HPDE6-E6E7 (cell line): ENCODE data around the gene MYH11.
A peak's percentile ranks its signal among the peaks of the same experiment; 100 is the strongest.

ENCODE experiments used
- DNase-seq: peaks from one replicate; pipeline ENCODE4 v3.0.0; 2011; ENCODE audit warnings: missing footprints; ENCODE audit errors: extremely low spot score

Gene MYH11

DNA sequence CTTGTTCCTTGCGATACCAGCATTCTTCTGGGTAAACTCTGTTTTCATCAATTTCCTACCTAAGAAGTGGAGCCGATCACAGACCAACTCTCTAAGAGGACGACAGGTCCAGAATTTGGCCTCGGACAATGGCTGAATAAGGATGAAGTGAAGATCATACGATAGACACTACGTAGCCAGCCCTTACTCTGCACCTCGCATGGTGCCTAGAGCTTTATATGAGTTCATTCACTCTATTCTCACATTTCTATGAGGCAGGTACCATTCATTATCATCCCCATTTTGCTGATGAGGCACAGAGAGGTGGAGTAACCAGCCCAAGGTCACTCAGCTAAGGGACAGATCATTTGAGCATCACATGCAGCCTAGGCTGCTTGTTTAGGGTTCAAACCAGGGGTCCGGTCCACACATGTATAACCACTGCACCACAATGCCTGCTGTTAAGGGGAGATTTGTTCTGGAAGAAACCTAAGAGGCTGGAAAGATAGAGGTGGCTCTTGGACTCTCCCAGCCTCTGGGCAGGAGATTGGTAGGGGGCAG, 78.6 kb downstream of the MYH11 start:
- no peak for DNase-seq

DNA sequence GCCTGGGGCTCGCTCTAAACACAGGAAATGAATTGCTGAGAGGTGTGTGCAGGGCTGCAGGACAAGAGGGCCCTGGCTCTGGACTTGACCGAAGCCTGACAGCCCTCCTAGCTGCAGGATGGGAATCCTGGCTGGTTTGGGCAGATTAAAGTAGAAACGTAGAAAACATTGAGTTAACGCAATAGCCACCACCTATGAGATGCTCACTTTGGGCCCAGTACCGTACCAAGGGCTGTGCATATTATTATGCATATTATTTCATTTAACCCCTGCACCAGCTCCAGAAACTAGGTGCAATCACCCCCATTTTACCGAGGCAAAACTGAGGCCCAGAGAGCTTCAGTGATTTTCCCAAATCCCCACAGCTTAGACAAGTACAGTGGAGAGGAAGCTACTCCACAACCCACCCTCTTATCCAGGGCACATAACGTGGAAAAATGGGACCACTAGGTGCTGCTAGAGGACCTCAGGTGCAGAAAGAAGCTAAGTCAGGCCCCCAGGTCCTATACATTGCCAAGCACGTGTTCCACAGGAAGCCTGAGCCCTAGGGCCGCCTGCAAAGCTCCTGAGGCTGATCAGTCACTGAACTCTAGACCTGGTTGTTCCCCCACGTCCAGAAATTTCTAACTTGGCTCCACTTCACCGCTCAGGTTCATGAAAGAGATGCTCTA, 79.2 kb downstream of the MYH11 start:
- DNase-seq = peak; percentile 26

DNA sequence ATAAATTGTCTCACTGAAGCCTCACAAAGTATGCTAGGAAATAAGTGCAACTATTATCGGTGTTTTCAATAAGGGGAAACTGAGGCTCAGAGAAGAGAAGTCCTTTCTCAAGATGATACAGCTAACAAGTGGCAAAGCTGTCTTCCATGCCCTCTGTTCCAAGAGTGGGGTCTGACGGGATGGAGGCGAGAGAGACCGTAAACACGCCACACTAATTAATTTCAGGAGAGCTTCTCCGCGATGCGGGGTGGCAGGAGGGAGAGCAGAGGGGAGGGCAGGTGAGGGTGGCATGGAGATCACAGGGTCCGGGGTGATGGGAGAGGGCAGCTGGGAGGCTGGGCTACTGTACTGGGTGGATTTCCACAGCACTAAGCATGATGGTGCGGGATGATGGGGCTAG, 80.3 kb downstream of the MYH11 start:
- DNase-seq = no peak

DNA sequence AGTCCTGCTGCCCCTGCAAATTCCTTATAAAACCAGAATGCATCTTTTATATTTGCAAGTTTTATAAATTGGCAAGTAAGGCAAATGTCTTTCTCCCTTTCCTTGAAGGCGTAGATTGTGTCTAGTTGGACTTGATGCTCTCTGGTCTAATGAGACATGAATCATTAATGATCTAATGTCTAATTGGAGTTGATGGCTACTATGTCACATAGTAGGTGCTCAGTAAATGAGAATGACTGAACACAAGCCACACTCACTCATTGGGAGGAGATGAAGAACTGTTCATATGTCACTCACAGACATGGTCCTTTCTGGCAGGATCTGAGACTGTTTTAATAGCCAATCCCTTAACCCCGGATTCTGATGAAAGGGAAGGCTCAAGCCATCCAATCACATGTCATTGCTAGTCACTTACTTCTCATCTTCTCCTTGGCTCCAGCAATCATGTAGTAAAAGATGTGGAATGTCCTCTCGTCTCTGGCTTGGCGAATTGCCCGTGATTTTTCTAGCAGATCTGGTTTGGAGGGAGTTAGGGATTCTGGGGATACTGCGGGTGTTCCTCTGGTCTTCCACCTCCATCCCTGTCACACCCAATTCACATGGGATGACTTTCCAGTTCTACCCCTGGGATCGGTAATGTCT, 81.0 kb downstream of the MYH11 start:
- DNase-seq = no peak

DNA sequence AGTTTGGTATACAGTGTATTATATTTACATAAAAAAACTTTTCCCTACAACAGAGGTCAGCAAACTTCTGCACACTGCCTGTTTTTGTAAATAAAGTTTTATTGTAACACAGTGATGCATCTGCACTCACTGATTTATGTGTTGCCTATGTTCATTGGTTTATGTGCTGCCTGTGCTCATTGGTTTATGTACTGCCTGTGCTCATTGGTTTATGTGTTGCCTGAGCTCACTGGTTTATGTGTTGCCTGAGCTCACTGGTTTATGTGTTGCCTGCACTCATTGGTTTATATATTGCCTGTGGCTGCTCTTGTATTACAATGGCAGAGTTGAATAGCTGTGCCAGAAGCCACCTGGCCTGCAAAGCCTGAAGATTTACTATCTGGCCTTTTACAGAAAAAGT, 81.6 kb downstream of the MYH11 start:
- no peak for DNase-seq

DNA sequence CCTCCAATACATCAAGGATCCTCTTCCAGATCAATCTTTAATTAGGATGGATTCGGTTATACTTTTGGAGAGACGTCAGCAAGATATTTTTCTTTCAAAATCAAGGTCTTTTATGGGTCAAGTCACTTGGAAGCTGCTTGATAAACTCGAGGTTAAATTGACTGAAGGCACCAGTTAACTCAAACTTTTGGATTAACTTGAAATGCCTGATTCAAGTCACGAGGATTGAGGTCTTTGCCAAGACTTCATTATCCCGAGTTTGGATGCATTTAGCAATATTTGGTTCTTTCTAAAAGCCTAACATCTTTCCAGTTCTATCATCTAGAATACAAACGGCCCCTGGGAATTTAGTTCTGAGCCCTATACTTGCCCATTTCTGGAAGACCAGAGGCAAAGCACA, 82.9 kb downstream of the MYH11 start:
- DNase-seq = no peak

DNA sequence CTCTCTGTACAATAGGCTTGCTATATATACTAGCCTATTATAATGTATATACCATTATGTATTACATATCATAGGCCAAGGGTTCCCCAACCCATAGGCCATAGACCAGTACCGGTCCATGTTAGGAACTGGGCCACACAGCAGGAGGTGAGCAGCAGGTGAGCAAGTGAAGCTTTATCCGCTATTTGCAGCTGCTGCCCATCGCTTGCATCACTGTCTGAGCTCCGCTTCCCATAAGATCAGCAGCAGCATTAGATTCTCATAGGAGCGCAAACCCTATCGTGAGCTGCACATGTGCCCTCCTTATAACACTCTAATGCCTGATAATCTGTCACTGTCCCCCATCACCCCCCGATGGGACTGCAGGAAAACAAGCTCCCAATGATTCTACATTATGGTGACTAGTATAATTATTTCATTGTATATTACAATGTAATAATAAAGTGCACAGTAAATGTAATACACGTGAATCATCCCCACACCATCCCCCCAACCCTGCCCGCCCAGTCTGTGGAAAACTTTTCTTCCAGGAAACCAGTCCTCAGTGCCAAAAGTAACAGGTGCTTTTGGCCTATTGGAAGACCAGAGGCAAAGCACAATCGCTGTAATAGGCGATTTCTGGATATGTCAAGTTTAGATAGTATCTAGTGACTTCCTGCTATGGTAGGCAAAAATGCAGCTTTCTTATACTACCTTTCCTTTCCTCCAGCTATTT, 84.1 kb downstream of the MYH11 start:
- no peak for DNase-seq

DNA sequence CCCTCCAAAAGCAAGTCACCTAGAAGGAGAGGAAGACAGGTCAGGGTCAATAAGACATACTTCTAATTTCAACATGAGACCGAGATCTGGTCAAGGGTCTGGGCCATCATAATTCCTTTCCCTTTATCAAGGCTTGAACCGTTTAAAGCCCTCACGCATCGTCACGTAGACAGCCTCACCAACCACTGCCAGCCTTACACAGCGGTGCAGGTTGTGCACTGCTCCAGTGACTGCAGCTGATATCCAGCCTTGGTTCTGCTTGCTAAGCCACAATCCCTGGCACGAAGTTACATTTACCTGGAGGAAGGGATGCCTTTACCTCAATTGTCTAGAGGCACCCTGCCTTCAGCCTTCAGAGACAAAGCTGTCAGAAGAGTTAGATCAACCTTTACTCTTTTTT, 85.1 kb downstream of the MYH11 start:
- DNase-seq = no peak

DNA sequence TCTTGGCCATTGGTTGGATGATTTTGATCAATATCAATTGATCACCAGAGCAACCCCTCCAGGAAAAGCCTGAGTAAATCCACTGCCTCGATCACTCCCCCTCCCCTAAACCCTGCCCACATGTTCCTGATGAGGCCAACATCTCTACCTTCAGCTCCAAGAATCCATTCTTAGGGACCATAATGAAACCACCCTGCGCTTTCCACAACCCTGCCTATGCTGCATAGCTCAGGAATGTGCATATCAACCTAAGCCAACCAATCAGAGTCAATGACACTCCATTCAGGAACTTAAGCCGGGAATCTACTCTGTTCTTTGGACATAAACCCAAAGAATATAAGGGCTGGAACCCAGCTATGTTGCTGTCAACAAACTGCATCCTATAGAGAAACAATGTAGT, 86.3 kb downstream of the MYH11 start:
- no peak for DNase-seq

DNA sequence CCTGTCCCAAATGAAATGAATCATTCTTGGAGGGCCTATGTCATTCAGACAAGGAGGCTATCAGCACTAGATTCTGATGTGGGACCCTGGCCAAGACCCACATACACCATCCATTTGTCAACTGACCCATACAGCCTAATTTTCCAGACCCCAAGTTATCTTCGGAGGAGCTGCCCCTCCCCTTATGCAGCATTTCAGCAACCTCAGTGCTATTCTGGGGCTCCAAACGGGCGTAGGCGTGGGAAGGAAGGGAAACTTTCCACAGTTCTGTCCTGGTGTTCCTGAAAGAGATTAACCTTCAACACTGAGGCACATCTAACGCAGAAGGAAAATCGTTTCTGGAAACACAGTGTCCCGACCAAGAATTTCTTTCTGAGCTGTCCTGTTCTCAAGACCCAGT, 86.7 kb downstream of the MYH11 start:
- DNase-seq = no peak

DNA sequence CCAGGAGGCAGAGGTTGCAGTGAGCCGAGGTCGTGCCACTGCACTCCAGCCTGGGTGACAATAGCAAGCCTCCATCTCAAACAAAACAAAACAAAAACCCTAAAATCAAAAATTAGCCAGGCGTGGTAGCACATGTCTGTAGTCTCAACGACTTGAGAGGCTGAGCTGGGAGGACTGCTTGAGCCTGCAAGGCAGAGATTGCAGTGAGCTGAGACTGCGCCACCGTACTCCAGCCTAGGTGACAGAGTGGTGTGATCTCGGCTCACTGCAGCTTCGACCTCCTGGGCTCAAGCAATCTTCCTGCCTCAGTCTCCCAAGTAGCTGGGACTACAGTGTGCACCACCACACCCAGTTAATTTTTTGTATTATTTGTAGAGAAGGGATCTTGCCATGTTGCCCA, 87.6 kb downstream of the MYH11 start:
- DNase-seq = no peak

DNA sequence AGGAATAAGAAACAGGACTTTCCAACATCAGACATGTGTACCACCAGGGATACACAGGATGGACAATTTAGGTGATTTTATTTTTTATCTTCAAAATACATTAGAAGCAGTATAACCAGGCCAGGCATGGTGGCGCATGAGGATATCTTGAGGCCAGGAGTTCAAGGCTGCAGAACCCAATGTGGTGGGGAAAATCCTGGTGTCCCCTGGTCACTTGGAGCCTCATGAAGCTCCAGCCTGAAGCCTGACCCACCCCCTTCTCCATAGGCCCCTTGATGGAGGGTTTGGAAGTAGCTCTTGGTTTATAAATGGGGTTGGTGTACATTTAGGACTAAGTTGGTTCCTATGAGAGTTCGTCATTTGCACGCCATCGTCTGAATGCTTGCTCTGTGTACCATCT, 88.6 kb downstream of the MYH11 start:
- no peak for DNase-seq

DNA sequence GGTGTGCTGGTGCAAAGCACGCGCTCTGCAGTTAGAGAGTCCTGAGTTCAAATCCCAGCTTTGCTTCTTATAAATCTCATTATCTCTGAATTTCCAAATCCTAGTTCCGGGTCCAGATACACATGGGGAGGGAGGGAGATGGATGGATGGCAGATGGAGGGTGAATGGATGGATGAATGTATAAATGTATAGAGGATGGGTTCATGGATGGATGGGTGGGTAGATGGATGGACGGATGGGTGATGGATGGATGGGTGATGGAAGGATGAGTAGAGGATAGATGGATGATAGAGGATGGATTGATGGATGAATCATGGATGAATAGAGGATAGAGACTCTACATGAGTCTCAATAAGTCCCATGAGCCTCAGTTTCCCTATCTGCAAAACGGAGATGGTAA, 89.9 kb downstream of the MYH11 start:
- no peak for DNase-seq

DNA sequence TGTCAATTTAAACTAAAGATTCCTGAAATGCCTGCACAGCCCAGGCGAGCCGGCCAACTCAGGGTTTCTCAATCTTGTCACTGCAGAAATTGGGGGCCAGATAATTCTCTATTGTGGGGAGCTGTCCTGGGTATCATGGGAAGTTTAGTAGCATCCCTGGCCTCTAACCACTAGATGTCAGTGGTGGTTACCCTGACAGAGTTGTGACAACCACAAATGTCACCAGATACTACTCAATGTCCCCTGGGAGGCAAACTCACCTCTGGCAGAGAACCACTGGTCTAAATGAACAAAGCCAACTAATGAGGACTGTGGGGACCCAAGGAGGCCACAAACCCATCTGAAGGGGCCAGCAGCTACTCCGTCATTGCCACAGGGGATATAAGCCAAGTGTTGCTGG, 90.9 kb downstream of the MYH11 start:
- DNase-seq = peak; percentile 17

DNA sequence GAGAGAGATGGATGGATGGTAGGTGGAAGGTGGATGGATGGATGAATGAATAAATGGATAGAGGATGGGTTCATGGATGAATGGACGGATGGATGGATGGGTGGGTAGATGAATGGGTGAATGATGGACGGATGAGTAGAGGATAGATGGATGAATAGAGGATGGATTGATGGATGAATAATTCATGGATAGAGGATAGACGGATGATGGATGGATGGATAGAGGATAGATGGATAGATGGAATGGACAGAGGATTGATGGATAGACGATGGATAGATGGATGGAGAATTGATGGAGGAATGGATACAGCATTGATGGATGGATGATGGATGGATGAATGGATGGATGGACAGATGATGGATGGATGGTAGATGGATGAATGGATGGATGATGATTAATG, 91.7 kb downstream of the MYH11 start:
- no peak for DNase-seq

DNA sequence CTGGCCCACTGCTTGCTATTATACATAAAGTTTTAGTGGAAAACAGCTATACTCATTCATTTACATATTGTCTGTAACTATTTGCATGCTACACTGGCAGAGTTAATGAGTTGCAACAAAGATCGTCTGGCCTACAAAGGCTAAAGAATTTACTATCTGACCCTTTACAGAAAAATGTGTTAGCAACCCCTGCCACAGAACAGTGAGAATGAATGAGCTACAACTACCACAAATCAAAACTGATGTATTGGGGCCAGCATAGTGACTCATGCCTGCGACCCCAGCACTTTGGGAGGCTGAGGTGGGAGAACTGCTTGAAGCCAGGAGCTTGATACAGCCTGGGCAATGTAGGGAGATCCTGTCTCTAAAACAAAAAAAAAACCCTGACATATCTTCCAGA, 92.7 kb downstream of the MYH11 start:
- DNase-seq = no peak

DNA sequence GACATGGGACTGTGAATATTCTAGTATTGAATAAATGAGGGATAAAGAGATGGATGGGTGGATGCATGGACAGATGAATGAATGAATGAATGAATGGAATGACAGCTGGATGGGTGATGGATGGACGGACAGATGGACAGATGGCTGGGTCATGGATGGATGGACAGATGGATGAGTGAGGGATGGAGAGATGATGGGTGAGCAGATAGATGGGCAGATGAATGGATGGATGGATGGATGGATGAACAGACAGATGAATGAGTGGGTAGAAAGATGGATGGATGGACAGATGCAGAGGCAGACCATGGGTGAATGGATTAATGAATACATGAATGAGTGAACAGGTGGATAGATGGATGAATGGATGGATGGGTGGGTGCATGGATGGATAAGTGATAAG, 96.7 kb downstream of the MYH11 start:
- DNase-seq = no peak

DNA sequence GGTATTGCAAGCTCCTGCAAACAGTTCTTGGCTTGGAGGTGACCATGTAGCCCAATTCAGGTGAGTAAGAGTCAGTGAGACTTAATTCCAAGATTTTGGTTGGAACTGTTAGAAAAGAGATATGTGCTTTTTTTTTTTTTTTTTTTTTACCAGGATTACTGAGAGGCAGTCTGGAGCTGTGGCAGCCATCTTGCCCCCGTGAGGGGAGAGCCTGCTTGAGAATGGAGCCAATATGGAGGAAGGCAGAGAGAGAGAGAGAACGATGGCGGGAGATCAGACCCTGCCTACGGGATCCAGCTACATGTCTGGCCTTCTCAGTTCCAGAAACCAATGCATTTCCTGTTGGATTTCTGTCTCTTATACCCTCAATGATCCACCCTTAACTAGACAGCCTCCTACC, 97.8 kb downstream of the MYH11 start:
- DNase-seq = no peak

DNA sequence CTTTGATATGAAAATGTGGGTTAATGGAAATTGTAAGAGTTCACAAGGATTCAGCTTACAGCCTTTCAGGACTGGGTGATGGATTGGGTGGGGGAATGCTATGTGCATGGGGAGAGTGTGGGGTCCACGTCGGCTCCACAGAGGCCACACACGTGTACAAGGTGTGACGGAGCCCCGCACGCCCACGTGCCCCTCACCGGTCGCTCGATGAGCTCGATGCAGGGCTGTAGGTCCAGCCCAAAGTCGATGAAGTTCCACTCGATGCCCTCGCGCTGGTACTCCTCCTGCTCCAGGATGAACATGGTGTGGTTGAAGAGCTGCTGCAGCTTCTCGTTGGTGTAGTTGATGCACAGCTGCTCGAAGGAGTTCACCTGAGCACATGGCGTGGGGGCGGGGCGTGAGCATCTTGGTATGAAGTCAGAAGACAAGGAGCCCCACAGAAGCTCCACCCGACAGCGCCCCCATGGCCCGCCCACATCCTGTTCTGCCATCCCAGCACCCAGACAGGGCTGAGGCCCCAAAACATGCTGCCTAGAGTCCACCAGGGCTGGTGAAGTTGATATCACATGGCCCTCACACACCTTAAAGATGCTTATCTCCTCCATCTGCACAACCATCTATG, 99.1 kb downstream of the MYH11 start:
- DNase-seq = no peak

DNA sequence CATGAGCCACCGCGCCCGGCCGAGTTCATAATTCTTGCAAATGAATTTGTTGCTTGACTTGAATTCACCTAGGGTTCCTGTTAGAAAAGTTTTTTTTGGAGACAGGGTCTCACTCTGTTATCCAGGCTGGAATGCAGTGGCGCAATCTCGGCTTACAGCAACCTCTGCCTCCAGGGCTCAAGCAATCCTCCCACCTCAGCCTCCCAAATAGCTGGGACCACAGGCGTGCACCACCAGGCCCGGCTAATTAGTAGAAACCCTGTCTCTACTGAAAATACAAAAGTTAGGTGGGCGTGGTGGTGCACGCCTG, 99.8 kb downstream of the MYH11 start:
- no peak for DNase-seq

DNA sequence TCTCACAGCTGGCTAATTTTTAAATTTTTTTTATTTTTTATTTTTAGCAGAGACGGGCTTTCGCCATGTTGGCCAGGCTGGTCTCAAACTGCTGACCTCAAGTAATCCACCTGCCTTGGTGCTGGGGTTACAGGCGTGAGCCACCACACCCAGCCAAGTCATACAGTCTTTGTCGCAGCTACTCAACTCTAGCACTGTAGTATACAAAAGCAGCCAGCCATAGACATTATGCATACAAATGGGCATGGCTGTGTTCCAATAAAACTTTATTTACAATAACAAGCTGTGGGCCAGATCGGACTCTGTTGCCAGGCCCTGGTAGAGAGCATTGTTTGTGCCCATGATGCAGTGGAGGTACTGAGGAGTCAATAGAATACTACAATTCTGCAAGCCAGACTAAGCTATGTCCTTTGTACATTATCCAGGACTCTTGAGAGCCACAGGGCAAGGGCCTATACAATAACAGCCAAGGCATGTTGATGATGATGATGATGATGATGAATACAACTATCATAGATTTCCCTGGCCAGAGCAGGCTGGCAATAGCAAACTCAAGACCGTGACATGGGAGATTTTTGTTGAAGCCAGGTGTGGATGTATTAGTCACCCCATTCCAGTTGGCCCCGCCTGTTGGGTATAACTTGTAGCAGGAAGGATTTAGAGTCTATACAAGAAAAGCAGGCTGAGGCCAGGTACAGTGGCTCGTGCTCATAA, 101.8 kb downstream of the MYH11 start:
- DNase-seq = no peak
